ENCODE measurements around the gene SEMA3G.

SEMA3G gene

GRCh38 chr3:52479037-52479876 lies 34.4 kb upstream of the SEMA3G start:
- no peak for DNase-seq

- no peak for DNase-seq
Measured at GRCh38 chr3:52477796-52478095, 32.8 kb upstream of the SEMA3G start.

DNA sequence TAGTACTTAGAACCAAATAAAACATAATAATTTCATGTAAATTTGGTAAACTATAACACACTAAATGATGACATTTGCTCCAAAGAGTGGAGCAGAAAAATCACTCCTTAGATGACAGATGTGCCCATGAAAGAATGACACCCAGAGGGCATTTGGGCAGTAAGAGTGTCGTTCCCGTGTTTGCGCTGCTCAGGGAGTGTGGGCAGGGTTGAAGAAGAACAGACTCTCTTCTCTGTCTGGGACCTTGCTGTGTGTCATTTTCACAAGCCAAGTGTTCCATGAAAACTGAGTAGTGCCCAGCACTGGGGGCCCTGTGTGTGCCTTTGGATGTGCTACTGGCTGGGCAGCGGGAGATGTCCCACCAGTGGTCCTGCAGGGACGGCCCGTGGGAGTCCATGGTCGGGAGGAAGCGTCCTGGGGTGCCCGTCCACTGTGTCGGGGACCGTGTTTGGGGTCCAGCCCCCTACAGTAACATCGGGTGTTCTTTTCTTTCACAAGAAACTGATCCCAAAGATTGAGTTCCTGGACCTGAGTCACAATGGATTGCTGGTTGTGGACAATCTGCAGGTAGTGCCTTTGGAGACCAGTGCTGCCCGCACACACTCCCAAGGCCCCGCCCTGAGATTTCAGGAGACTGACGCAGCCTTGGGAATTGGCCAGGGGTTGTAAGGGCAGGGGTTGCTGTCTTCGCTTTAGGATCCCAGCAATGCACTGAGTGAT lies 32.3 kb upstream of the SEMA3G start:
- DNase-seq = no peak

DNA sequence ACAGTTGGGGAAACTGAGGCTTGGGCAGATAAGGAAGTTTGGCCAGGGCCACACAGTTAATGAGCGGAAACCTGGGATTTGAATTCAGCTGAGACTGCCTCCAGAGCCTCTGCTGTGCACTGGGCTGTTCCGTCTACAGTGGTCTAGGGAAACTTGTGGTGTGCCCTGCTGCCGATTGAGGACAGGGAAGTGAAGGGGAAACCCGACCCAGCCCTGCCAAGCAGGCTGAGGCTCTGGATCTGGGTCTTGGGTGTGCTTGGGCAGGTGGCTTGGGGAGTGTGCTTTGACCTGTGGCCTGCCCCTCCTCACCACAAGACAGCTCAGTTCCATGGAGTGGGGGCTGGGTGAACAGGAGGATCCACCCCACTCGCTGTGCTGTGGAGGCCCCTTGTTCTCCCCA lies 28.1 kb upstream of the SEMA3G start:
- DNase-seq = no peak

- DNase-seq = no peak
Measured at GRCh38 chr3:52472239-52473000, 27.5 kb upstream of the SEMA3G start.

GRCh38 chr3:52471371-52472238 lies 26.7 kb upstream of the SEMA3G start:
- DNase-seq = no peak

DNA sequence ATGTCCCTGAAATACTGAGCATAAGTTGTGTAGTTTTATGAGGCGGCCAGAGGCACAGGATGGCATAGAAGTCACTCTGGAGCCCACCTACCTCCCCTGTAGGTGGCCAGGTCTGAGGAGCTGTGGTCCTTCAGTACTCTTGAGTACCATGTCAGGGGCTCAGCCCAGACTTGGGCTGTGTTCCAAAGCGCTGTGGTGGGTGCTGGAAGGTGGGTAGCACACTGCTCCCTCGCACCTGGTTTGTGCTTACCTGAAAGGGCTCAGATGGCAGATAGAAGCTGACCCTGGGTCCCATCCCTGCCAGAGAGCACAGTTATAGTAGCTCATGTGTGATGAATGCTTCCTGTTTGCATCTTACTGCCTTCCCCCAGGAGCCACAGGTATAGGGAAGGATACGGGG lies 26.0 kb upstream of the SEMA3G start:
- DNase-seq = no peak

DNA sequence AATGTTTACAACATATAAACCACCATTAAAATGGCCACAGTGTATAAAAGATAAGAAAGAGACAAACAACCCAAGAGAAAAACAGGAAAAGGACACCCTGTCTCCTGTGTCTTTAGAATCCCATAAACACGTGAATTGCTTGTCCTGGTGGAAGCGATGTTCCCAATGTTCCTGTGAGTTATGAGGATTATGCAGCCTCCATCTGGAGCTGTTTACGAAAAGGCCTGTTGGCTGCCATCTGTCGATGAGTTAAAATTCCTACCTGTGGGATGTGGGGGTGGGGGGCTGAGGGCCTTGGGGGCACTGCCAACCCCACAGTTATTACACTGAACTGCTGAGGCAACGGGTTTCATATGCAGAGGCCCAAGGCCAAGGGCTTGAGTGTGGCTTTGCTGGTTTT lies 24.1 kb upstream of the SEMA3G start:
- DNase-seq = no peak

GRCh38 chr3:52468336-52468735 lies 23.4 kb upstream of the SEMA3G start:
- no peak for DNase-seq

GRCh38 chr3:52463416-52463815 lies 18.5 kb upstream of the SEMA3G start:
- no peak for DNase-seq

- no peak for DNase-seq
Measured at GRCh38 chr3:52461874-52462273, 17.0 kb upstream of the SEMA3G start.

- DNase-seq = no peak
Measured at GRCh38 chr3:52458770-52459545, 14.1 kb upstream of the SEMA3G start.

GRCh38 chr3:52458031-52458760 lies 13.3 kb upstream of the SEMA3G start:
- no peak for DNase-seq

GRCh38 chr3:52456800-52457183 lies 11.9 kb upstream of the SEMA3G start:
- DNase-seq = no peak

DNA sequence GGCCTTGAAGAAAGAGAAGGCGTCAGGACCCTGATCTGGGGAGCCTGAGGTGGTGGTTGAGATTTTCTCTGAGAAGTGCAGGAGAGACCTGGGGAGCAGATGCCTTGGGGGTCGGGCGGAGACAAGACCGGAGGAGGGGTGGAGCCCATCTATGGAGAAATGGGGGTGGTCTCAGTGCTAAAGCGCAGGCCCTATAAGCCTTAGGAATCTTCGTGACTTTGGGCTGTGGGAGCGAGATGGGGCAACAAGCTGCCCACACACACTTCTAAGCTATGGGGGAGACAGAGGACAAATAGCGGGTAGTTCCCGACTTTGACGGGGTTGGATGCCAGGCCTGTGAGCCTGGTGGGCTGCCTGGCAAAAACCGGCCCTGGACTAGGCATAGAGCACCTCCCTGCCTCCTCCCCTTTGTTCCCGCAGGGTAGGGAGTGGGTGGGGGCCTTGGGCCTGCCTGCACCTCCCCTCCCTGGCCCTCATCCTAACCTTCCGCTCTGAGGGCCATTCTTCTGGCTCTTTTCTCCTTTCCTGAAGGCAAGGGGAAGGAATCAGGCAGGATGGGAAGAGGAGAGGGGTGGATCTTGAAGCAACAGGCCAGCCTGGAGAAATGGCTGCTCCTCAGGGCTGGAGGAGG lies 11.4 kb upstream of the SEMA3G start:
- DNase-seq = no peak

- peak; percentile 75 for DNase-seq
Measured at GRCh38 chr3:52455283-52456168, 10.6 kb upstream of the SEMA3G start, which contains the start of gene NISCH. Gene NISCH (plus strand): TSS chr3:52455604. CDS start chr3:52455642, 38 bp downstream.

DNA sequence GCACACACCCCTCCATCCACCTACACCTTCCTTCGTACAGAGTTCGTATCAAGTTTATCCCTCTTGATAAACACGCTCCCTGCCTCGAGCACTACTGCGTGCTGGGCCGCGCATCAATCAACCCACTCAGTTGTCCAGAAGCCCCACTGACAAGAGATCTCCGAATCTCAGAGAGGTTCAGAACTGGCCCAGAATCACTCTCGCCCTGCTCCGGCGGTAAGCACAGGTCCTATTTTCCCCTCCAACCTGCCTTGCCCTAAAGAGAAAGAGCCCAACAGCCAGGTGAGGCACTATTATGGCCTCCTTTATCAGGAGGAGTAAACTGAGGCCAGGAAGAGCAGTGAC lies 10.0 kb upstream of the SEMA3G start:
- no peak for DNase-seq

- DNase-seq = no peak
Measured at GRCh38 chr3:52454250-52454937, 9.5 kb upstream of the SEMA3G start.

Data from NCI-H1092 (cell line).